ENCODE measurements around the gene SYTL2. TPM values are rescaled to one million over a fixed set of nuclear protein-coding genes. Genes with fewer than 3 reads are reported as not detected.

SYTL2 gene
- polyA plus RNA-seq, 1 of the 3 experiments (the other 2 are of a cell fraction), result 36.0 TPM

- Histone ChIP-seq H3K36me3 (replicated peaks in 1 of 2; ENCODE audit: control insufficient read depth in 1 of 2, insufficient read depth in 2 of 2, low read length in 1 of 2) (no peaks in the 10 kb centered on the region), H3K4me3 (ENCODE audit: low read depth in 2 of 2, low read length in 1 of 2) (no peak overlapping the region), H3K9me3 (no peaks in the 10 kb centered on the region), H3K27ac (ENCODE audit: low read depth in 2 of 2, low read length in 1 of 2) (no peak overlapping the region), H3K4me2 (no peak overlapping the region), H3F3A (replicated peaks; ENCODE audit: insufficient read depth) (no peaks in the 10 kb centered on the region), H4K20me1 (ENCODE audit: insufficient read depth) (no peaks in the 10 kb centered on the region), H3K9ac (no peak overlapping the region), H3K79me2 (ENCODE audit: insufficient read depth) (no peaks in the 10 kb centered on the region), H3K4me1 (ENCODE audit: control insufficient read depth in 1 of 2, insufficient read depth in 2 of 2, low read depth in 1 of 2, low read length in 1 of 2) (peaks cover 0 to 8% of the 10 kb centered on the region in 2 experiments; a peak in 1 of 4 replicates), H3K9me2 (no peaks in the 10 kb centered on the region), H3K27me3 (ENCODE audit: insufficient read depth) (no peaks in the 10 kb centered on the region), H2AFZ (ENCODE audit: low read depth) (no peak overlapping the region)
- TF ChIP-seq MAX (IDR thresholded peaks at IDR 0.05; ENCODE audit: low read depth), result no peak
- no peak for TF ChIP-seq USF1 (IDR thresholded peaks at IDR 0.05; ENCODE audit: borderline replicate concordance, low read depth)
- TF ChIP-seq MEF2A (IDR thresholded peaks at IDR 0.05; ENCODE audit: borderline replicate concordance, low read depth), result no peak
- no peak for TF ChIP-seq NRF1 (IDR thresholded peaks at IDR 0.05; ENCODE audit: low read depth, low read length)
- TF ChIP-seq SIN3A (IDR thresholded peaks at IDR 0.05; ENCODE audit: borderline replicate concordance, low read depth, low read length), result no peak
- no peak for TF ChIP-seq FOXM1 (IDR thresholded peaks at IDR 0.05; ENCODE audit: low read depth)
- no peak for TF ChIP-seq CTCF (IDR thresholded peaks at IDR 0.05)
- TF ChIP-seq GATA2 (CRISPR knock-in tag; IDR thresholded peaks at IDR 0.05), result no peak
- no peak for TF ChIP-seq USF2 (IDR thresholded peaks at IDR 0.05; ENCODE audit: borderline replicate concordance, low read depth, low read length)
- TF ChIP-seq TEAD4 (IDR thresholded peaks at IDR 0.05; ENCODE audit: borderline replicate concordance, insufficient read depth), result no peak
- no peak for TF ChIP-seq FOXJ3 (CRISPR knock-in tag; IDR thresholded peaks at IDR 0.05)
- TF ChIP-seq NFIC (IDR thresholded peaks at IDR 0.05; ENCODE audit: borderline replicate concordance), result no peak
- no peak for TF ChIP-seq IRF3 (IDR thresholded peaks at IDR 0.05; ENCODE audit: low read depth, low read length)
- no peak for TF ChIP-seq RAD21 (IDR thresholded peaks at IDR 0.05; ENCODE audit: low read length)
- no peak for TF ChIP-seq REST (IDR thresholded peaks at IDR 0.05; ENCODE audit: low read depth, low read length)
- no peak for TF ChIP-seq RXRA (IDR thresholded peaks at IDR 0.05; ENCODE audit: borderline replicate concordance, low read depth)
- no peak for TF ChIP-seq TCF12 (IDR thresholded peaks at IDR 0.05)
- TF ChIP-seq EZH2phosphoT487 (IDR thresholded peaks at IDR 0.05; ENCODE audit: borderline replicate concordance, low read depth), result no peak
- no peak for TF ChIP-seq ELF1 (IDR thresholded peaks at IDR 0.05)
- TF ChIP-seq TAF1 (IDR thresholded peaks at IDR 0.05; ENCODE audit: borderline replicate concordance, low read depth, low read length), result no peak
- no peak for DNase-seq
- CTCF ChIA-PET, result interaction anchor here (0.6 kb wide), 1 partner anchor 435 kb away, joined by 3 read pairs; no protein-coding TSS in a partner anchor
- 88% methylated on average over 8 of the region's 10 CpGs for WGBS (ENCODE audit: low lambda C conversion rate)
- POLR2A ChIA-PET, result no interaction called here
Observed at GRCh38 chr11:85857098-85857497, 46.2 kb upstream of the SYTL2 start.

All from SK-N-SH (cell line).